IPS-NIHi7 (cell line): ENCODE results near the gene ABHD14A.
A peak's percentile ranks its signal among the peaks of the same experiment; 100 is the strongest.

Experiments used
- DNase-seq: peaks from one replicate; pipeline ENCODE4 v3.0.0; 2012; ENCODE audit warnings: mixed read lengths; ENCODE audit errors: extremely low spot score

ABHD14A gene

GRCh38 chr3:51955893-51956770, 18.7 kb upstream of the ABHD14A start:
- DNase-seq, result peak; percentile 82

- no peak for DNase-seq
Measured at GRCh38 chr3:51957520-51958205, 17.2 kb upstream of the ABHD14A start.

GRCh38 chr3:51958603-51959521, 16.0 kb upstream of the ABHD14A start:
- no peak for DNase-seq

DNA sequence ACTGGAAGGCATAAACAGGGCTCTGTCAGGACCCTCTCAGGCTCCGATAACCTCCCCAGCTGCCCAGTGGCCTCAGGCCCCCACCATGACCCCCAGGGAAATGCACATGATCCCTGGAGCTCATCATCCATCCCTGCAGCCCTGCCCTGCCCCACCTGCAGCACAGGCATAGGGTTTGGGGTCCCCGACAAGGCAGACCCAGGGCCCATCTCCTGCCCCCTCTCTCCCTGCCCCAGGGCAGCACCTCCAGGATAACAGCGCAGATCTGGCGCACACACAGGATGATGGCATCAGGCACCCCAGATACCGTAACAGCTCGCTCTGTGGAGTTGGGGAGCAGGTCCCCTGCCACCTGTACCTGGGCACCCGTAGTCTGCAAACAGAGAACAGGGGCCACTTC, 15.2 kb upstream of the ABHD14A start:
- DNase-seq, result no peak

- DNase-seq, result no peak
Measured at GRCh38 chr3:51960386-51960785, 14.5 kb upstream of the ABHD14A start.

DNA sequence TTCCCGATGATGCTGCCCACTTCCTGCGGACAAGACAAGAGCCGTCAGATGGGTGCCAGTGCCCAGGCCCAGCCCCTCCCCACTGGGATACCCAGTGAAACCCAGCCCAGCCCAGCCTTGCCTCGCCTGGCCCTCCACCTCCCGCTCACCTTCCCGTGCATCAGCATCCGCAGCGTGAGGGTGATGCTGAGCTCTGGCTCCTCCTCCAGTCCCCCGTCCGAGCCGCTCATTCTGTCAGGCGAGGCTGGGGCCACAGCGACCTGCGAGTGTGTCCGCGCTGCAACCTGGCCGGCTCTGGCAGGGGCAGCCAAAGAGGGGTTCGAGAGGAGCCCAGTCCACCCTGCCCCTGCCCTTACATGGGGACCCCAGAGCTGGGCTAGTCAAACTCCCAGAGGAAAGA, 13.9 kb upstream of the ABHD14A start:
- DNase-seq, result no peak

GRCh38 chr3:51961602-51962569, 13.0 kb upstream of the ABHD14A start:
- DNase-seq, result no peak

- DNase-seq, result no peak
Measured at GRCh38 chr3:51962854-51963530, 11.9 kb upstream of the ABHD14A start.

GRCh38 chr3:51963951-51964451, 10.9 kb upstream of the ABHD14A start:
- no peak for DNase-seq

DNA sequence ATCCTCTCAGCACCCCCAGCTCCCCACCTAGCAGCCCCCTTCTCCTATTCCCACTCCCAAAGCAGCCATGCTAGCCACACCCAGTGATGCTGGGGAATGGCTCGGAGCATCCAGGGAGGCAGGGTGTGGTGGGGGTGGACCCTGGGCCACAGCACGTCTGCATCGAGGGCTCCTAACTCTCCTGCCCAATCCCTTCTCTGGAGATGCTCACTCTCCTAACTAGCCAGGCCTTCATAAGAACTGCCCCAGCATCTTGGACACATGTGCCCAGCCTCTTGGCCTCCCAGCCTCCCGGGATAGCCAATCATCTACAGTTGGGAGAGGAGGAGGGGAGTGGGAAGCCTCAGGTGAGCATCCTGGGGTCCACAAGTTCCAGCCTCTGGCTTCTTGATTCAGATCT, 10.3 kb upstream of the ABHD14A start:
- no peak for DNase-seq

GRCh38 chr3:51966016-51966415, 8.8 kb upstream of the ABHD14A start:
- DNase-seq, result no peak

- no peak for DNase-seq
Measured at GRCh38 chr3:51966486-51966885, 8.4 kb upstream of the ABHD14A start.

- DNase-seq, result peak; percentile 22
Measured at GRCh38 chr3:51966922-51967383, 7.9 kb upstream of the ABHD14A start.

- peak; percentile 74 for DNase-seq
Measured at GRCh38 chr3:51967384-51968169, 7.3 kb upstream of the ABHD14A start, which contains the start of gene PCBP4. PCBP4 (minus strand) TSS chr3:51967454; CDS start chr3:51961240, 6,214 bp downstream.

GRCh38 chr3:51968170-51968775, 6.6 kb upstream of the ABHD14A start:
- peak; percentile 35 for DNase-seq

DNA sequence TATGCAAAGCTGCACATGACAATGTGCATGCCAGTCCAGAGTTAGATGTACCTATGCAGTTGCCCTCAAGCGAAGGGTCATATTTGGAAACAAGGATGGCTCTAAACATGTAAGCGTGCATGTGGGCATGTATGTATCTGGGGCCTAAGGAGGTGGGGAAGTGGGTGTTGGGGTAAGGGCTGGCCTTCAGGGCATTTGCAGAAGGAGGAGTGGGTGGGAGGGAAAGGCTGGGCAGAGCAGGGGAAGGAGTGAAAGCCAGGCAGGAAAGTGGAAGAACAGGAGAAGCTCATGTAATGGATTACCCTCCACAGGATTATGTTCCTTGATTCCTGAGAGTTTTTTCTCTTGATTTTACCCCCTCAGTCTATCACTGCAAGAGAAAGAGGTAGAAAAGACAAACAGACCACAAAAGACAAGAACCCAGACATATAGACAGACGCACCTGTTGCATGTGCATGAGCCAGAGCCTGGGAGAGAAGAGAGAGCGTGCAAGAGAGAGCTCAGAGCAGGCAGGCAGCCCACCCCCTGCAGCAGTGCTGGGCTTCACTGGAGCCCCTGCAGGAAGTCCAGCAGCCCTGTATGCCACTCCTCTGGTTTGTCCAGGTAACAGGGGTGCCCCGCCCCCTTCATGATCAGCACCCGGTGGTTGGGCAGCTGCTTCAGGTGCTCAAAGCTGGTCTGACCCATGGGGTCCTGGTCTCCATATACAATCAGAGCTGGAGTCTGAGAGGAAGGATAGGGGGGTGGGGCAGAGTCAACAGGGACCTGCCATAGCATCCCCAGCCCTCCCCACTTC, 5.8 kb upstream of the ABHD14A start:
- DNase-seq, result no peak

DNA sequence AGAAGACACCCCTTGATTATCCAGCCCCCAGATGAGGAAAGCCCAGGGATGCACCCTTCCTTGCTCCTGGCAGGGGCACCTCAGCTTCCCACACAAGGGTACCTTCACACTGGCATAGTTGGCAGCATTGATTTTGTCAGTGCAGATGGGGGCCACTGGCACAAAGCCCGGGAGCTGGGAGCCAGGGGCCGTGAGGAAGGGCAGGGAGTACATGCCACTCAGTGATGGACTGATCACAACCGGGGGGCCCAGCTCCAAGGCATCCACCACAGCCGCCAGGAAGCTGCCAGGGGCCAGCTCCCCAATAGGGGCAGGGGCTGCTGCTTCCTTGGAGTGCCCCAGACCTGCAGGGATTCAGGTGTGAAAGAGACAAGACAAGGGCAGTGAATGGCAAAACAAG, 5.0 kb upstream of the ABHD14A start:
- DNase-seq, result no peak
